Transverse colon (tissue), 4 donors: ENCODE measurements around the gene SH3RF3.

Experiments used
- CTCF ChIP-seq, 5 experiments: fragments of 200-600 bp in 3 of 5; fragments of 450-650 bp in 2 of 5; sonication (generic) in 3 of 5; IDR thresholded peaks; 1 replicate in 2 of 5; 2 replicates in 3 of 5; pipeline ENCODE4 v1.5.1; 2016 to 2017; ENCODE audit warnings: antibody characterized with exemption in 5 of 5, inconsistent platforms in 3 of 5, mild to moderate bottlenecking in 2 of 5, moderate library complexity in 1 of 5
- EP300 ChIP-seq: sonication (generic); formaldehyde crosslinking; IDR thresholded peaks from one replicate; pipeline ENCODE4 v1.6.1; 2017; ENCODE audit warnings: antibody characterized with exemption, low read depth
- POLR2A ChIP-seq: fragments of 450-650 bp; IDR thresholded peaks from one replicate; pipeline ENCODE4 v1.6.1; 2016; ENCODE audit warnings: antibody characterized with exemption, mild to moderate bottlenecking, moderate library complexity
- POLR2AphosphoS5 ChIP-seq, 3 donors: sonication (generic); formaldehyde crosslinking; IDR thresholded peaks; one replicate each; pipeline ENCODE4 v1.6.1; 2016; ENCODE audit warnings: antibody characterized with exemption in 3 of 3

DNA sequence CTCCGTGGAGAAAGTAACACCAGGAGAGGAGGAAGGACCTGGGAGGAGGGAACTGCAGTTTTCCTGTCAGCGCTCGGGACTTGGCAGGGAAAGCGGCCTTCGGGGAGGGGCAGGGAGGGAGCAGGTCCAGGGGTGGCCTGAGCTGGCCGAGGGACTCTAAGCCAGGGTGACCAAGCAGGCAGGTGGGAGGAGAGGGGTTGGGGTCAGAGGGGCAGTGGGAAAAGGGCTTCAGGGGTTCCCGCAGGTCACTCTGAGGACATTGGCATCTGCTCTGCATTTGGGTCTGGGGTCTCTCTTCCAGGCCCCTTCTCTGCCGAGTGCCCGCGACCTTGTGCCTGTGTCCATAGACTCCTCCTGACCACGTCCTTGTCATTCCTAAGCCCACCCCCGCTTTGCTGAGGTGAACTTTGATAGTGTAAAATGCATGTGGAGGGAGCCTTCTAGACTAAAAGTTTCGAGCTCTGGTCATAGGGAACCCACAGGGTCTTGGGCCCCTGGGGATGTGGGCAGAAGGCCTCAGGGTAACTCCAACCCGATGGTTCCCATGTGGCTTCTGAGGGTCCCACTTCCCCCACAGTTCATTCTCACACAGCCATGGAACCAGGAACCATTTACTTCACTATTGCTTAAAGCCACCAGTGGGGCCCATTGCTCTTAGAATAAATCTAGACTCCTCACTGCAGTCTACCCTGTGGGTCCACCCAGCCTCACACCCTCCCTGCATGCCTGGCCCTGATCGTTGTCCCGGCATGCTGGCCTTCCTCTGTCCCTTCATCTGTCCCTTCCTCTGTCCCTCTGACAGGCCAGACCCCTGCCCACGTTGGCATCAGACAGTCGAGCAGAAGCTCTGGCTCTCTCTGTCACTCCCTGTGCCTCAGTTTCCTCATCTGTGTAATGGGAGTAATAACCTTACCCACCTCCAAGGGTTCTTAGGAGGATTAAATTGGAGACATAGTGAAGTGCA lies 255.6 kb downstream of the SH3RF3 start:
- TF ChIP-seq POLR2A (no peak), POLR2AphosphoS5 (IDR thresholded peaks at IDR 0.05) (no peak), CTCF (IDR thresholded peaks at IDR 0.05) (no peak), EP300 (no peak)
